ENCODE measurements around the gene FRYL. TPM values are rescaled to one million over a fixed set of nuclear protein-coding genes. Genes with fewer than 3 reads are reported as not detected.

FRYL gene
- total RNA-seq, 4 donors from 2014 or later, result 46.0 to 66.5 (median 55.8) TPM

- WGBS, result 90% methylated on average over 3 of the region's 3 CpGs
- no peaks in the 10 kb centered on the region for H3K36me3 ChIP-seq
- DNase-seq (ENCODE audit: extremely low spot score), result no peak
- no peak overlapping the region for H3K4me3 ChIP-seq
- TF ChIP-seq POLR2AphosphoS5 (IDR thresholded peaks at IDR 0.05) (no peak), CTCF (IDR thresholded peaks at IDR 0.05) (no peak), POLR2A (IDR thresholded peaks at IDR 0.05; ENCODE audit: low read depth) (no peak), EP300 (IDR thresholded peaks at IDR 0.05) (no peak)
- no peaks in the 10 kb centered on the region for H3K27me3 ChIP-seq
- peaks cover 0 to 2% (median under 1%) of the 10 kb centered on the region in 4 donors for H3K4me1 ChIP-seq
- H3K9me3 ChIP-seq, result no peaks in the 10 kb centered on the region
- H3K27ac ChIP-seq (replicated peaks in 1 of 4), result no peak overlapping the region
- intact Hi-C loops (cut with DNase I), result loop anchor here (2.0 kb wide), 1 partner anchor 31 kb away; no protein-coding TSS in a partner anchor
Observed at GRCh38 chr4:48673537-48673936, 106.5 kb downstream of the FRYL start.

DNA sequence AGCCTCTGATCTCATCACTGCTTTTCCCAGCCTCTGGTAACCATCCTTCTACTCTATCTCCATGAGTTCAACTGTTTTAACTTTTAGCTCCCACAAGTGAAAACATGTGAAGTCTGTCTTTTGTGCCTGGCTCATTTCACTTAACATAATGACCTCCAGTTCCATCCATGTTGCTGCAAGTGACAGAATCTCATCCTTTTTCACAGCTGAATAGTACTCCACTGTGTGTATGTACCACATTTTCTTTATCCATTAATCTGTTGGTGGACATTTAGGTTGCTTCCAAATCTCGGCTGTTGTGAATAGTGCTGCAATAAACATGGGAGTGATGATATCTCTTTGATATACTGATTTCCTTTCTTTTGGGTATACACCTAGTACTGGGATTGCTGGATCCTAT, 109.5 kb downstream of the FRYL start:
- Histone ChIP-seq H3K27ac (replicated peaks in 1 of 4) (no peak overlapping the region), H3K36me3 (no peaks in the 10 kb centered on the region), H3K4me3 (no peak overlapping the region), H3K27me3 (no peaks in the 10 kb centered on the region), H3K4me1 (peaks cover 4 to 23% (median 6%) of the 10 kb centered on the region in 4 donors), H3K9me3 (no peaks in the 10 kb centered on the region)
- WGBS, result 100% methylated on average over 1 of the region's 1 CpG
- DNase-seq (ENCODE audit: extremely low spot score), result no peak
- intact Hi-C loops (cut with DNase I), result no loop called here
- TF ChIP-seq EP300 (IDR thresholded peaks at IDR 0.05) (no peak), CTCF (IDR thresholded peaks at IDR 0.05) (no peak), POLR2AphosphoS5 (IDR thresholded peaks at IDR 0.05) (no peak), POLR2A (IDR thresholded peaks at IDR 0.05; ENCODE audit: low read depth) (no peak)

DNA sequence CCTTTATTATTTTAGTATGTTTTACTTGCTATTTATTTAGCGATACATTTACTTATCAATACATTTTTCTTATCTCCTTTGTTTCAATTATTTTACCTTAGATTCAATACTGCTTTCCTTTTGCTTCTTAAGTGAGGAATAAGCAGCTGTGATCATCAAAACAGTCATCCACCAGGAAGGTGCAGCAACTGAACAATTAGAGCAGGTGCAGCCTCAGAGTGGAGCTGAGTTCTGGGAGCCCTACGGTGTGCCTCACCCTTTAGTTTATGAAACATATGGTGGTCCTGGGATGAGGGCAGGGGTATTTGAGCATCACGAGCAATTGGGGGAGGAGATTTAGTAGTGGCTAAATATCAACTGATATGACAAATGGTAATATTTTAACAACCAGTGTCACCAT, 111.0 kb downstream of the FRYL start:
- H3K27ac ChIP-seq (replicated peaks in 1 of 4), result no peak overlapping the region
- H3K4me1 ChIP-seq, result peaks cover 6 to 32% (median 10%) of the 10 kb centered on the region in 4 donors
- no peak for TF ChIP-seq POLR2A (IDR thresholded peaks at IDR 0.05; ENCODE audit: low read depth)
- TF ChIP-seq CTCF (IDR thresholded peaks at IDR 0.05), result no peak
- TF ChIP-seq POLR2AphosphoS5 (IDR thresholded peaks at IDR 0.05), result no peak
- no peak for TF ChIP-seq EP300 (IDR thresholded peaks at IDR 0.05)
- no peaks in the 10 kb centered on the region for H3K9me3 ChIP-seq
- no peak for DNase-seq (ENCODE audit: extremely low spot score)
- H3K4me3 ChIP-seq, result no peak overlapping the region
- no peaks in the 10 kb centered on the region for H3K36me3 ChIP-seq
- H3K27me3 ChIP-seq, result no peaks in the 10 kb centered on the region
- 93% methylated on average over 3 of the region's 3 CpGs for WGBS
- intact Hi-C loops (cut with DNase I), result no loop called here

DNA sequence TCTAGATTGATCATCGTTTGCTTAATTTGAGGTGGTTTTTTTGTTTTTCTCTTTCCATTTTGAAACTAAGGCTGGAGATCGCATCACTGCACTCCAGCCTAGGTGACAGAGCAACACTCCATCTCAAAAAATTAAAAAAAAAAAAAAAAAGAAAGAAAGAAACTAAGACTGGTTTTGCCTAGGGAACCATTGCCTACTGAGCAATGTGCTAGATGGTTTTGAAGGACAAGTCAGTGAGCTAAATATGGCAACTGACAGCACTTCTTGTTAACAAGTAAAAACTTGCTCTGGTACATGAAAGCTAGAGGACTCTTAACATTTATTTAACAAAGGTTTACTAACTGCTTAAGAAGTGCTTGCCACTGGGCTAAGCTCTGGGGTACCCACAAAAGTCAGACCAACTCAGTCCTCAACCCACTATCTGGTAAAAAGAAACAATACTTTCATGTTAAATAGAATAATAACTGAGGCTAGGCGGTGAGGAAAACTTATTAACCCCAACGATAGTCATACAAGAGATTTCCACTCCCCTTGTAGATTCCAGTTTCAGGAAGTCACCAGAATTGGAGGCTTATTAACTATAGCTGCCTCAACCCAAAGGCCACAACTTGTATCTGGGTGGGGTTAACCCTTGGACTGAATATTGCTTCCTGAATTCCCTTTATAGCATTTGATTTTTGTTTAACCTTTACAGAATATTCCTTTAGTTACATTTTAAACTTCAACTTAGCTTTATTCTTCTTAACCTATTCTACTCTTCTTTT, 111.6 kb downstream of the FRYL start:
- intact Hi-C loops (cut with DNase I), result no loop called here
- no peak overlapping the region for H3K27ac ChIP-seq (replicated peaks in 1 of 4)

More for the DNA sequence above, 111.6 kb downstream of the FRYL start:
- WGBS, result 84% methylated on average over 4 of the region's 4 CpGs
- no peaks in the 10 kb centered on the region for H3K27me3 ChIP-seq
- H3K4me1 ChIP-seq, result peaks cover 6 to 32% (median 10%) of the 10 kb centered on the region in 4 donors
- no peaks in the 10 kb centered on the region for H3K9me3 ChIP-seq
- DNase-seq (ENCODE audit: extremely low spot score), result no peak
- TF ChIP-seq POLR2AphosphoS5 (IDR thresholded peaks at IDR 0.05) (no peak), POLR2A (IDR thresholded peaks at IDR 0.05; ENCODE audit: low read depth) (no peak), CTCF (IDR thresholded peaks at IDR 0.05) (no peak)
- no peaks in the 10 kb centered on the region for H3K36me3 ChIP-seq
- H3K4me3 ChIP-seq, result no peak overlapping the region
